Stimulated activated CD8-positive, alpha-beta memory T cell treated with anti-CD3 and anti-CD28 coated beads, Interleukin-7, amount 100 ng/mL, for 1 hour (primary cell): ENCODE results near the gene RAD51B.

Source experiments
- DNase-seq, 2 donors: peaks; one replicate each; pipeline ENCODE4 v3.0.0-alpha.2; 2020; ENCODE audit warnings: low read depth in 2 of 2

RAD51B gene

GRCh38 chr14:68619790-68620574 is 800.4 kb downstream of the RAD51B start:
- DNase-seq: no peak

- DNase-seq: no peak
These were observed 802.1 kb downstream of the RAD51B start for GRCh38 chr14:68621400-68622365.

DNA sequence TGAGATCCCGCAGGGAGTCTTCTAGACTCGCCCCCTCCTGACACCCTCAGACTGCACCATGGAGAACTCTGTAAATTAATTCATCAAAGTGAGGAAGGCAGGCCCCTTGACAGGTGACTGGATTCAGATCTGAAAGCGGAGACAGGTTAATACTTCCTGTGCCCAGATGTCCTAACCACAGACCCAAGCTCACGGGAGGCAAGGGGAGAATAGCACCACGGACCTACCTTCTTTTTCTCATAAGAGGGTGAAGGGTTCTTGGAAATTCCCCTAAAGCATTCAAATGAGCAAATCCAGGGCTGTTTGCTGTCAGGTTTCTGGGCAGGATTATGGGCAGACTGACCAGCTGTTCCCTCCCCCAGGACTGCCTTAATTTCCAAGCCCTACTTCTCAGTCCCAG is 803.3 kb downstream of the RAD51B start:
- no peak for DNase-seq

DNA sequence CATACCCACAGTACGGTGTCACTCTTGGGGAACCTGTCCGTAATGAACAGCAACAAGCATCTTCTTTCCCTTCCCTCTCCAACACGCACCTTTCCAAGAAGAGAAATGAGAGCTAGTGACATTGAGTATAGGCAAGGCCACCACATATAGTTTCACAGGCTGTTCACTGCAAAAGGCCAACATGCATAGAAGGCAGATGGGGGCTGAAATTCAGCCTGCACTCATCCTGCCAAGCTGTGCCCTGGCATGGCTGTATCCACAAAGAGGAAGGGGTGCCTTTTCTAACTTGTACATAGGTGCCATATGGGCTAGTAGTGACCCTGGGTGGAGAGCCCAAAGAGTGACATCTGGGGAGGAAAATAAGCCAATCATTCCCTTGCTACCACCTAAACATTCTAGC is 803.7 kb downstream of the RAD51B start:
- DNase-seq: no peak

DNA sequence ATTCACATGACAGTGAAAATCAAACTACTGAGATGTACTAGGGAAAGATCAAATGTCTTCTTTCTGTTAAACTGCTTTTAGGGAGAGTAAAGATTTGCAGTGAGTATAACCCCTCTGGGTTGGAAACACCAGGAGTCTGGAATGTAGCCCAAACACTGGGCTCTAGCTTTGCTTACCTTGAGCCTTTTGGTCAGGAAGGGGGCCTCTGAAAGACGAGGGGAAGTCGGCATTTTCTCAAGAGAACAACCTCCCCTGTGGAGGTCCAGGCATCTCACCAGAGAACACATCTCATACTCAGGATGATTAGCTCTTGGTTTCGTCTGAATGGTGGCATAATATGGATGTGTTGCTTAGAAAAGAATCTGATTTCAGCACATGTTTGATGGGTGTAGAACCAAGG is 804.2 kb downstream of the RAD51B start:
- DNase-seq: no peak

DNA sequence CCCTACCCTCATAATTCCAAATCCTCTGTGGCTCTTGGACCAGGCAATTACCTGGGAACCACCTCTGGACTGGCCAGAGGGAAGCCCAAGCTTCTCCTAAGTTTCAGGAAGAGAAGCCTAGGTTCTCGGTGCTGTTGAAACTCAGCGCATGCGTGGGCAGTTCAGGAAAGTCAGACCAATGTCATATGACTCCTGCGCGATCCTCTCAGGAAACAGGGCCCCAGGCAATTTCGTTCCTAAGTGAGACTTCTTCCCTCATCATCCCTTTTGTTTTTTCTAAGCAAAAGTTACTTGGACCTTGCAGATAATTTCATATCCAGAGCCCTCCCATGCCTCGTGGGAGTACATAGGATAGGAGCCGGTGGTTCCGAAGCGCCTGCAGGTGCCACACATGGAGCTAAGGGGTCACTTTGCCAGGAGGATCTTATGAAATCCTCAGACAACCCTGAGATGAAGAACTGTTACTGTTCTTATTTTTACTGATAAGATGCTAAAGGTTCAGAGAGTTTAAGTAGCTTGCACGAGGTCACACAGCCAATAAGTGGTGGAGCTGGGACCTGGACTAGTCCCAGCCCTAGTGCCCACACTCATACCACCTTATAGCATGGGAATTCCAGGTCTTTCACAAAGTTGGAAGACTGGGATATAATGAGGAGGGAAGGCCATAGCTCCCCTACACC is 805.1 kb downstream of the RAD51B start:
- no peak for DNase-seq

GRCh38 chr14:68625366-68626090 is 805.9 kb downstream of the RAD51B start:
- DNase-seq: no peak

GRCh38 chr14:68626386-68626785 is 806.8 kb downstream of the RAD51B start:
- no peak for DNase-seq

- DNase-seq: no peak
These were observed 807.7 kb downstream of the RAD51B start for GRCh38 chr14:68627050-68627867.

DNA sequence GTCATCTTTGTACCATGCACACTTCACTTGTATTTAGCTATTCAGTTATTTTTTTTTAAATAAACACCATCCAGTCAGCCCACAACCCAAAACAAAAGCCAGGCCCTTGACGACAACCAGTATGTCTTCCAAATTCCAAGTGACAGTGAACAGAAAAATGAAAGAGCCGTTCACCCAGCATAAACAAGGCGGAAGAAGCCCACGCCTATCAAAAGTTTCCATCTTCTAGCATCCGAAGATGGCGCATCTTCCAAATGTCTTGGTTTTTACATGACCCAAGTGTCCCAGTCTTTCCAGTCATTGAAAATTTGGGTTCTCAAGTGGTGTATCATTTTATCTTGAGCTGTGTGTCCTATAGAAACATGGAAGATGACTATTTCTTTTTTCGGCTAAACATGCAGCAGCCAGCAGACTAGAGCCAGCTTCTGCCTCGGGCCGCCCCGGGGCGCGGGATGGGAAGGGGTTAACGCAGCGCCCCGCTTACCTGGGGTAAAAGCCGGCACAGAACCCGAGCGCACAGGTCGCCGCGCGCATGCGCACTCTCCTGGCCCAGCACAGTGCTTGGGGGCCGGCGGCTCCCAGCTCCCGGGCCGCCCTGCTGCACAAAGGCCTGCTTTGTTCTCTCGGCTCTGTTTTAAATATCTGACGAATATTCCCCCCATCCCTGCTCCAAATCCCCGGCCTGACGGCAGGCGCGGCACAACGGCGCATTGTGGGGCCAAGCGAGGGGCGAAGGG is 808.5 kb downstream of the RAD51B start:
- DNase-seq: peak in 1 of 2 donors; percentile 47

DNA sequence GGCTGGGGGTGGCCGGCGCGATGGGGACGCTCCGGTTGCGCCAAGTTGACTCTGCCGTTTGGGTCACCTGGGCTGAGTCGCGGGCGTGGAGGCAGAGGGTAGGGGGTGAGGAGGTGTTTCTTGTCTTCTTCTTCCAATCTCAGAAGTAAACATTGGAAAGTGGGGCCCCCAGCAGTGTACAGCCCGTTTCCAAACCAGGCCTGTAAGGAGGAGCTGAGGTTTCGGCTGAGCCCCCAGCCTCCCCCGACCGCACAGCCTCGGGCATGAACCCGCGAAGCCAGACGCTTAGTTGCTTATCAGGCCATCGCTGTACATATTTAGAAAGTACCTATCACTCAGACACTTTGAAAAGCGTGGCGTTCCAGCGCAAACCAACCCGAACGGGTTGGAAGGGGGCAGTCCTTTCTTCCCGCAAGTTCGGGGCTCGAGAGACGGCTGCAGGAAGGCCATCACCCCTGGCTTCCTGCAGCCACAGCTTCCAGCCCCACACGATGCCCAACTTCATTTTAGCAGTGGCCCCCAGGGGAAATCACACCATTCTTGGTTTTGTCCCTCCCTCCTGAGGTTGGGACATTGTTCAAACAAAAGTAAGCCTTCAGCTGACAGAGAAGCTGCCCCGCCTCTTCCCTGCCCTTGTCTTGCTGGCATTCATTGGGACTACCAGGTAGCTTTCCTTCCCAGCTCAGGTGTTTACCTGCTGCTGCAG is 809.2 kb downstream of the RAD51B start:
- DNase-seq: peak in 1 of 2 donors; percentile 2

GRCh38 chr14:68630081-68630571 is 810.5 kb downstream of the RAD51B start:
- DNase-seq: no peak

GRCh38 chr14:68630611-68631393 is 811.2 kb downstream of the RAD51B start:
- no peak for DNase-seq

- DNase-seq: no peak
These were observed 811.9 kb downstream of the RAD51B start for GRCh38 chr14:68631394-68632053.

- DNase-seq: no peak
These were observed 812.7 kb downstream of the RAD51B start for GRCh38 chr14:68632054-68632895.

- no peak for DNase-seq
These were observed 813.8 kb downstream of the RAD51B start for GRCh38 chr14:68633131-68633991.
